Vagina (tissue), 2 donors: ENCODE data around the gene GRIK4.
"Not testable (repeated sequence)": the region's sequence is repeated elsewhere in the genome, so short reads cannot be mapped to it uniquely, and the experiment has no call there.

Experiments
- POLR2A ChIP-seq, 2 donors: fragments of 450-650 bp; IDR thresholded peaks; one replicate each; pipeline ENCODE4 v1.6.1; 2017; ENCODE audit warnings: antibody characterized with exemption in 2 of 2, mild to moderate bottlenecking in 2 of 2, moderate library complexity in 2 of 2
- POLR2AphosphoS5 ChIP-seq, 2 donors: sonication (generic); formaldehyde crosslinking; IDR thresholded peaks; one replicate each; pipeline ENCODE4 v1.9.0; 2017; ENCODE audit warnings: antibody characterized with exemption in 2 of 2, mild to moderate bottlenecking in 2 of 2, low read depth in 1 of 2; ENCODE audit not compliant: insufficient read depth in 1 of 2
- TF ChIP-seq, protein P1 (sequence below), 3 experiments: fragments of 450-650 bp in 2 of 3; fragments of 200-600 bp in 1 of 3; sonication (generic) in 1 of 3; IDR thresholded peaks; one replicate each; pipeline ENCODE4 v1.5.1; 2017 to 2019; ENCODE audit warnings: antibody characterized with exemption in 3 of 3, mild to moderate bottlenecking in 2 of 3, moderate library complexity in 2 of 3

GRCh38 chr11:120503529-120503928, 8.0 kb upstream of the GRIK4 start:
- not testable (repeated sequence) for TF ChIP-seq POLR2AphosphoS5 (IDR thresholded peaks at IDR 0.05; ENCODE audit: insufficient read depth in 1 of 2, low read depth in 1 of 2); POLR2A (IDR thresholded peaks at IDR 0.05)
- TF ChIP-seq, protein P1, sequence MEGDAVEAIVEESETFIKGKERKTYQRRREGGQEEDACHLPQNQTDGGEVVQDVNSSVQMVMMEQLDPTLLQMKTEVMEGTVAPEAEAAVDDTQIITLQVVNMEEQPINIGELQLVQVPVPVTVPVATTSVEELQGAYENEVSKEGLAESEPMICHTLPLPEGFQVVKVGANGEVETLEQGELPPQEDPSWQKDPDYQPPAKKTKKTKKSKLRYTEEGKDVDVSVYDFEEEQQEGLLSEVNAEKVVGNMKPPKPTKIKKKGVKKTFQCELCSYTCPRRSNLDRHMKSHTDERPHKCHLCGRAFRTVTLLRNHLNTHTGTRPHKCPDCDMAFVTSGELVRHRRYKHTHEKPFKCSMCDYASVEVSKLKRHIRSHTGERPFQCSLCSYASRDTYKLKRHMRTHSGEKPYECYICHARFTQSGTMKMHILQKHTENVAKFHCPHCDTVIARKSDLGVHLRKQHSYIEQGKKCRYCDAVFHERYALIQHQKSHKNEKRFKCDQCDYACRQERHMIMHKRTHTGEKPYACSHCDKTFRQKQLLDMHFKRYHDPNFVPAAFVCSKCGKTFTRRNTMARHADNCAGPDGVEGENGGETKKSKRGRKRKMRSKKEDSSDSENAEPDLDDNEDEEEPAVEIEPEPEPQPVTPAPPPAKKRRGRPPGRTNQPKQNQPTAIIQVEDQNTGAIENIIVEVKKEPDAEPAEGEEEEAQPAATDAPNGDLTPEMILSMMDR (IDR thresholded peaks at IDR 0.05), result not testable (repeated sequence)
